K562 (cell line): ENCODE data around the gene ATAD3B. TPM values are rescaled to one million over a fixed set of nuclear protein-coding genes. Genes with fewer than 3 reads are reported as not detected.
A peak's percentile ranks its signal among the peaks of the same experiment; 100 is the strongest.

Experiments used
- ATAC-seq: fragments of 200-7000 bp; cut with Tn5 transposase; 3 replicates; pipeline ENCODE4 v1.9.1; 2020; ENCODE audit warnings: moderate library complexity
- BruUV-seq: library from RNA; stranded (reverse); fragments of 400-500 nt; replicated peaks from 2 replicates; lab custom pipeline; 2021; lab: Mats Ljungman, UMichigan
- CTCF ChIA-PET: fragments of 300-600 bp; formaldehyde crosslinking; extraction: SDS; loops from one replicate; lab custom pipeline; 2021; ENCODE audit warnings: low intra/inter-chr PET ratio; lab: Yijun Ruan, JAX
- POLR2A ChIA-PET: fragments of 300-600, 350-650 bp; sonication (Branson Sonifier 250); formaldehyde crosslinking; extraction: SDS; loops from one replicate; lab custom pipeline; 2021; ENCODE audit warnings: antibody characterized with exemption, inconsistent platforms; lab: Yijun Ruan, JAX
- DNase-seq, 4 experiments: peaks; one replicate each; pipeline versions ENCODE4 v3.0.0 to v3.0.0-alpha.2; 2011 to 2018; ENCODE audit warnings: low spot score in 3 of 4, mixed read lengths in 3 of 4; ENCODE audit errors: extremely low read depth in 1 of 4
- FAIRE-seq: peaks from 2 replicates; lab custom pipeline; 2011; peaks lifted over from hg19 to GRCh38; lab: Jason Lieb, UNC
- H2AFZ ChIP-seq: 2 replicates; pipeline ENCODE4 v1.6.0; 2011; ENCODE audit warnings: low read depth, low read length, control low read depth, inconsistent platforms
- H3K27ac ChIP-seq: fragments of 200-600 bp; 3 replicates; pipeline ENCODE4 v1.8.0; 2011; ENCODE audit warnings: low read depth, mild to moderate bottlenecking, control low read depth, inconsistent platforms, low read length, moderate library complexity, mixed read lengths; ENCODE audit errors: extremely low read depth
- H3K27me3 ChIP-seq, 2 experiments: fragments of 300-600 bp in 1 of 2; 2 replicates in 1 of 2; 3 replicates in 1 of 2; pipeline versions ENCODE4 v1.6.0 to v1.8.0; 2011; ENCODE audit warnings: inconsistent platforms in 2 of 2, low read length in 2 of 2, mild to moderate bottlenecking in 1 of 2, mixed read lengths in 1 of 2, moderate library complexity in 1 of 2; ENCODE audit not compliant: control insufficient read depth in 2 of 2, insufficient read depth in 2 of 2
- H3K36me3 ChIP-seq: fragments of 300-600 bp; 3 replicates; pipeline ENCODE4 v1.8.0; 2011; ENCODE audit warnings: mild to moderate bottlenecking, low read length, inconsistent platforms; ENCODE audit not compliant: control insufficient read depth, insufficient read depth
- H3K4me1 ChIP-seq, 2 experiments: fragments of 200-600 bp in 1 of 2; replicated peaks in 1 of 2; 2 replicates in 1 of 2; 3 replicates in 1 of 2; pipeline versions ENCODE4 v1.5.1 to v1.8.0; 2011; ENCODE audit warnings: inconsistent platforms in 2 of 2, low read length in 2 of 2, mild to moderate bottlenecking in 1 of 2, mixed read lengths in 1 of 2, moderate library complexity in 1 of 2; ENCODE audit not compliant: control insufficient read depth in 2 of 2, insufficient read depth in 2 of 2
- H3K4me2 ChIP-seq: 2 replicates; pipeline ENCODE4 v1.6.1; 2011; ENCODE audit warnings: low read length, control low read depth, inconsistent platforms, mixed read lengths; ENCODE audit not compliant: insufficient read depth
- H3K4me3 ChIP-seq: fragments of 200-600 bp; sonication (generic), shearing (Covaris generic); 2 replicates; pipeline ENCODE4 v1.5.1; 2016; ENCODE audit warnings: control low read depth, inconsistent platforms
- H3K79me2 ChIP-seq: fragments of 200-600 bp; 3 replicates; pipeline ENCODE4 v1.8.0; 2011; ENCODE audit warnings: low read length, inconsistent platforms; ENCODE audit not compliant: control insufficient read depth, insufficient read depth
- H3K9ac ChIP-seq, 2 experiments: 2 replicates each; pipeline versions ENCODE4 v1.6.0 to v1.6.1; 2011; ENCODE audit warnings: low read depth in 2 of 2, low read length in 2 of 2, control low read depth in 1 of 2, inconsistent platforms in 1 of 2, mild to moderate bottlenecking in 1 of 2, mixed read lengths in 1 of 2; ENCODE audit not compliant: insufficient read depth in 1 of 2
- H3K9me1 ChIP-seq: one replicate; pipeline ENCODE4 v1.6.0; 2011; ENCODE audit warnings: inconsistent platforms, mild to moderate bottlenecking, low read length, moderate library complexity; ENCODE audit not compliant: control insufficient read depth, insufficient read depth
- H3K9me3 ChIP-seq: replicated peaks from 2 replicates; pipeline ENCODE4 v1.5.1; 2011; ENCODE audit warnings: low read depth, low read length, inconsistent platforms; ENCODE audit not compliant: control insufficient read depth, insufficient read depth
- H4K20me1 ChIP-seq: replicated peaks from 2 replicates; pipeline ENCODE4 v1.6.1; 2011; ENCODE audit warnings: low read length, inconsistent platforms, mixed read lengths; ENCODE audit not compliant: control insufficient read depth, insufficient read depth
- BCLAF1 ChIP-seq, 2 experiments: fragments of 450-650 bp in 1 of 2; IDR thresholded peaks; 2 replicates each; pipeline ENCODE4 v1.6.1; 2011 to 2017; ENCODE audit warnings: low read depth in 2 of 2, antibody characterized with exemption in 1 of 2, borderline replicate concordance in 1 of 2, low read length in 1 of 2, mild to moderate bottlenecking in 1 of 2, mixed read lengths in 1 of 2; ENCODE audit not compliant: control insufficient read depth in 1 of 2
- KHSRP ChIP-seq: fragments of 450-650 bp; IDR thresholded peaks from 2 replicates; pipeline ENCODE4 v1.6.1; 2017
- POLR2AphosphoS2 ChIP-seq: IDR thresholded peaks from 2 replicates; pipeline ENCODE4 v1.6.1; 2012; ENCODE audit warnings: low read length, improper control_type of control experiment
- RBFOX2 ChIP-seq: fragments of 200-400 bp; formaldehyde crosslinking; IDR thresholded peaks from 2 replicates; pipeline ENCODE4 v1.6.1; 2017; ENCODE audit warnings: low read depth, mild to moderate bottlenecking, low read length, moderate library complexity
- TRIM24 ChIP-seq, 2 experiments: fragments of 450-650 bp; IDR thresholded peaks; 2 replicates each; pipeline ENCODE4 v1.6.1; 2016
- WGBS: fragments of 100-300 bp; shearing (Covaris generic); methylation state at CpG from one replicate; pipeline ENCODE4 v1.1.6; 2016; ENCODE audit warnings: low coverage, mixed read lengths; ENCODE audit not compliant: insufficient coverage; ENCODE audit errors: missing lambda C conversion rate; 5-methylcytosine and 5-hydroxymethylcytosine counted together
- in situ Hi-C: fragments of 300-500 bp; cut with MboI; formaldehyde crosslinking; loops from 4 replicates; pipeline ENCODE4 v1.15.0; 2018; ENCODE audit warnings: inconsistent platforms, mixed read lengths
- intact Hi-C: fragments of 100-400 bp; cut with micrococcal nuclease; formaldehyde crosslinking; loops from 2 replicates; pipeline ENCODE4 v1.14.2; 2022
- polyA plus RNA-seq, 8 experiments: library from polyadenylated mRNA; depleted of rRNA in 4 of 8; stranded (reverse) in 5 of 8; unstranded in 3 of 8; fragments of >200 nt; fragmentation: Nextera tagmentation in 2 of 8; fragmentation: Illumina TruSeq in 1 of 8; extraction: Ambion mirVana in 2 of 8; extraction: Trizol in 1 of 8; gene quantifications; 2 replicates each; pipeline versions ENCODE4 v1.2.1 to v1.2.3, GENCODE V29; 2011 to 2014; ENCODE audit warnings: inconsistent platforms in 1 of 8, missing spikeins in 1 of 8
- total RNA-seq, 7 experiments: library from RNA; depleted of rRNA in 6 of 7; stranded (reverse); fragments of >200 nt in 6 of 7; fragmentation: Illumina TruSeq in 2 of 7; extraction: Trizol in 2 of 7; gene quantifications; 2 replicates each; pipeline versions ENCODE4 v1.2.1 to v1.2.3, GENCODE V29; 2011 to 2021; ENCODE audit warnings: low replicate concordance in 1 of 7
- TF ChIP-seq, protein P1 (sequence below): sonication (generic); formaldehyde crosslinking; IDR thresholded peaks from 2 replicates; pipeline ENCODE4 v1.8.1; 2023; ENCODE audit warnings: mild to moderate bottlenecking, missing genetic modification reagents
- TF ChIP-seq, protein P2 (sequence below): IDR thresholded peaks from 2 replicates; pipeline ENCODE4 v1.6.1; 2014; ENCODE audit warnings: antibody characterized with exemption

The ATAD3B gene
- total and polyA plus RNA-seq, 9 of the 15 experiments (the other 6 are each of a cell fraction or from before 2014, with no cell fraction given), result 0.07 to 113 (median 27.7) TPM

DNA sequence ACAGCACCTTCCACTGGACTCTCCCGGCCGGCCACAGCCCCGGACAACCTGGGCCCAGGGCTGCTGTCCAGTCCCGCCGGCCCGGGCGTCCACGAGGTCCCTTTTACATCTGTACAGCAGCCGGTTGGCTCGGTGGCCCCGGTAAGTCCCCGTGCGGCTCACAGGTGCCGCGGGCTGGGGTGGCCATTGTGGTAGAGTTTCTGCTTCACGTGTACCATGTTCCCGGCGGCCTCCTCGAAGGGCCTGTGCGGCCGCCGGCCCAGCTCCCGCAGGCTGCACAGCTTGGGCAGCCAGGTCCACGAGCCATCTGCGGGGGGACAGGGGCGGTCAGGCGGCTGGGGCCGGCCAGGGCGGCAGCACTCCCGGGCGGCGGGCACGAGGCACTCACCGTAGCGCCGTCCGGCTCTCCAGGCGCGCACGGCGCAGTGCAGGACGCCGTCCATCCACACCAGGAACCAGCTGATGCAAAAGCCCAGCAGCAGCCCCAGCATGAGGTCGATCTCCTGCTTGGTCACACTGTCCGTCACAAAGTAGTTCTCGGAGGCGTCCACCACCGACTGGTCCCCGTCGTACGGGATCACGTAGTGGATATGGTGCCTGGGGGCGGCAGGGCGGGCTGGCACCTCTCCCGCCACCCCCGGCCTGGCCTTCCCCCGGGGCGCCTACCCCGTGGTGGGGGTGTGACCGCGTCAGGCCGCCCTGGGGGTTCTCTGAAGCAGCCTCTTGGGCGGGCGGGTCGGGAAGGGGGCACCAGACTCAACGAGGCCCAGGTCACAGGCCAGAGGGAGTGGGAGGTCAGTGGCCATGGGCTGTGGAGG, 63.8 kb downstream of the ATAD3B start:
- in situ Hi-C loops (no loop called here), intact Hi-C loops (no loop called here)
- POLR2A ChIA-PET, result interaction anchor here (0.6 kb wide), 2 partner anchors 248 to 360 kb away, joined by 3 read pairs; no protein-coding TSS in a partner anchor
- H3K36me3 ChIP-seq, result peaks cover 42% of the 10 kb centered on the region; the same call in 2 of the 3 replicates
- DNase-seq (peak in 2 of 4 experiments; percentile 45 to 48), ATAC-seq (peak; percentile 14), FAIRE-seq (no peak)
- H3K4me2 ChIP-seq, result no peak overlapping the region
- no peak overlapping the region for H2AFZ ChIP-seq
- H3K4me3 ChIP-seq, result no peak overlapping the region
- no peaks in the 10 kb centered on the region for H3K27me3 ChIP-seq
- no peaks in the 10 kb centered on the region for H4K20me1 ChIP-seq
- H3K4me1 ChIP-seq, result peaks cover 0 to 34% of the 10 kb centered on the region in 2 experiments; a peak in 2 of 5 replicates
- H3K9me3 ChIP-seq, result peaks cover 8% of the 10 kb centered on the region
- 95% methylated on average over 30 of the region's 66 CpGs for WGBS
- no peak overlapping the region for H3K27ac ChIP-seq
- H3K79me2 ChIP-seq, result no peaks in the 10 kb centered on the region
- no peaks in the 10 kb centered on the region for H3K9me1 ChIP-seq
- no TSS peak for BruUV-seq
- CTCF ChIA-PET, result no interaction called here
- no peak overlapping the region; a peak in 1 of 4 replicates for H3K9ac ChIP-seq
- TF ChIP-seq RBFOX2 (peak; percentile 27; the same call in 1 of the 2 replicates), POLR2AphosphoS2 (peak; percentile 29; the same call in 1 of the 2 replicates), KHSRP (no peak), TRIM24 (IDR thresholded peaks at IDR 0.05) (no peak), BCLAF1 (IDR thresholded peaks at IDR 0.05; ENCODE audit: borderline replicate concordance in 1 of 2, control insufficient read depth in 1 of 2, low read depth in 2 of 2, low read length in 1 of 2) (no peak)
- TF ChIP-seq, protein P1, sequence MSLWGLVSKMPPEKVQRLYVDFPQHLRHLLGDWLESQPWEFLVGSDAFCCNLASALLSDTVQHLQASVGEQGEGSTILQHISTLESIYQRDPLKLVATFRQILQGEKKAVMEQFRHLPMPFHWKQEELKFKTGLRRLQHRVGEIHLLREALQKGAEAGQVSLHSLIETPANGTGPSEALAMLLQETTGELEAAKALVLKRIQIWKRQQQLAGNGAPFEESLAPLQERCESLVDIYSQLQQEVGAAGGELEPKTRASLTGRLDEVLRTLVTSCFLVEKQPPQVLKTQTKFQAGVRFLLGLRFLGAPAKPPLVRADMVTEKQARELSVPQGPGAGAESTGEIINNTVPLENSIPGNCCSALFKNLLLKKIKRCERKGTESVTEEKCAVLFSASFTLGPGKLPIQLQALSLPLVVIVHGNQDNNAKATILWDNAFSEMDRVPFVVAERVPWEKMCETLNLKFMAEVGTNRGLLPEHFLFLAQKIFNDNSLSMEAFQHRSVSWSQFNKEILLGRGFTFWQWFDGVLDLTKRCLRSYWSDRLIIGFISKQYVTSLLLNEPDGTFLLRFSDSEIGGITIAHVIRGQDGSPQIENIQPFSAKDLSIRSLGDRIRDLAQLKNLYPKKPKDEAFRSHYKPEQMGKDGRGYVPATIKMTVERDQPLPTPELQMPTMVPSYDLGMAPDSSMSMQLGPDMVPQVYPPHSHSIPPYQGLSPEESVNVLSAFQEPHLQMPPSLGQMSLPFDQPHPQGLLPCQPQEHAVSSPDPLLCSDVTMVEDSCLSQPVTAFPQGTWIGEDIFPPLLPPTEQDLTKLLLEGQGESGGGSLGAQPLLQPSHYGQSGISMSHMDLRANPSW (CRISPR knock-in tag), result no peak
- TF ChIP-seq, protein P2, sequence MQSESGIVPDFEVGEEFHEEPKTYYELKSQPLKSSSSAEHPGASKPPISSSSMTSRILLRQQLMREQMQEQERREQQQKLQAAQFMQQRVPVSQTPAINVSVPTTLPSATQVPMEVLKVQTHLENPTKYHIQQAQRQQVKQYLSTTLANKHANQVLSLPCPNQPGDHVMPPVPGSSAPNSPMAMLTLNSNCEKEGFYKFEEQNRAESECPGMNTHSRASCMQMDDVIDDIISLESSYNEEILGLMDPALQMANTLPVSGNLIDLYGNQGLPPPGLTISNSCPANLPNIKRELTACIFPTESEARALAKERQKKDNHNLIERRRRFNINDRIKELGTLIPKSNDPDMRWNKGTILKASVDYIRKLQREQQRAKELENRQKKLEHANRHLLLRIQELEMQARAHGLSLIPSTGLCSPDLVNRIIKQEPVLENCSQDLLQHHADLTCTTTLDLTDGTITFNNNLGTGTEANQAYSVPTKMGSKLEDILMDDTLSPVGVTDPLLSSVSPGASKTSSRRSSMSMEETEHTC, result no peak
